OCI-LY7 (cell line): ENCODE measurements around the gene CMIP.

Source experiments
- CTCF ChIP-seq: fragments of 200-600 bp; sonication (generic); conservative IDR thresholded peaks from 2 replicates; pipeline ENCODE4 v1.5.1; 2014; ENCODE audit warnings: mild to moderate bottlenecking, antibody characterized with exemption, low read length, moderate library complexity, mixed read lengths
- EZH2phosphoT487 ChIP-seq: fragments of 200-600 bp; sonication (generic); IDR thresholded peaks from 2 replicates; pipeline ENCODE4 v1.6.1; 2018; ENCODE audit warnings: low read depth, borderline replicate concordance, mild to moderate bottlenecking, mixed run types, antibody characterized with exemption, low read length, moderate library complexity, mixed read lengths

- no peak for TF ChIP-seq CTCF
- TF ChIP-seq EZH2phosphoT487: no peak
These were observed 24.8 kb upstream of the CMIP start for GRCh38 chr16:81419806-81420205.
